Activated CD8-positive, alpha-beta T cell treated with anti-CD3 and anti-CD28 coated beads for 36 hours (primary cell): ENCODE results near the gene RGMB. TPM values are rescaled to one million over a fixed set of nuclear protein-coding genes. Genes with fewer than 3 reads are reported as not detected.

Source experiments
- ATAC-seq: fragments of 200-7000 bp; cut with Tn5 transposase; one replicate; pipeline ENCODE4 v1.10.0; 2021; ENCODE audit warnings: mild to moderate bottlenecking, moderate library complexity
- CTCF ChIA-PET: fragments of 350-600 bp; sonication (Branson Sonifier 250); formaldehyde crosslinking; loops from one replicate; lab custom pipeline; 2021; ENCODE audit warnings: antibody characterized with exemption; lab: Charles Lee
- POLR2A ChIA-PET: fragments of 350-600 bp; sonication (Branson Sonifier 250); formaldehyde crosslinking; loops from one replicate; lab custom pipeline; 2021; ENCODE audit warnings: antibody characterized with exemption; lab: Charles Lee
- DNase-seq: peaks from one replicate; pipeline ENCODE4 v3.0.0-alpha.2; 2020
- H3K27ac Mint-ChIP-seq: one replicate; pipeline ENCODE4 v1.8.0; 2021; ENCODE audit warnings: mild to moderate bottlenecking, mixed read lengths
- H3K27me3 Mint-ChIP-seq: one replicate; pipeline ENCODE4 v1.8.0; 2021; ENCODE audit warnings: mixed read lengths
- H3K36me3 Mint-ChIP-seq: one replicate; pipeline ENCODE4 v1.8.0; 2021; ENCODE audit warnings: low read depth, mixed read lengths
- H3K4me1 Mint-ChIP-seq: one replicate; pipeline ENCODE4 v1.8.0; 2021; ENCODE audit warnings: low read depth, mixed read lengths
- H3K4me3 Mint-ChIP-seq: one replicate; pipeline ENCODE4 v1.8.0; 2021; ENCODE audit warnings: mild to moderate bottlenecking, moderate library complexity, mixed read lengths
- H3K9me3 Mint-ChIP-seq: one replicate; pipeline ENCODE4 v1.8.0; 2021; ENCODE audit warnings: mixed read lengths
- intact Hi-C: fragments of 100-400 bp; cut with micrococcal nuclease; formaldehyde crosslinking; loops from one replicate; pipeline ENCODE4 v1.10.0; 2022
- total RNA-seq, 2 experiments: library from RNA; stranded (reverse); gene quantifications; one replicate each; pipeline ENCODE4 v1.2.3, GENCODE V29; 2021
- TF ChIP-seq, protein P1 (sequence below): fragments of 200-600 bp; IDR thresholded peaks from one replicate; pipeline ENCODE4 v1.8.0; 2022; ENCODE audit warnings: antibody characterized with exemption, mild to moderate bottlenecking

The RGMB gene
- total RNA-seq, 2 experiments from 2014 or later: 1.6 to 1.9 TPM

- peak; percentile 34 for ATAC-seq
- ChIA-PET POLR2A (no interaction called here), CTCF (interaction anchor here (0.9 to 10.6 kb wide), 4 partner anchors 16 to 1591 kb away, joined by 3 to 228 read pairs (median 3); no protein-coding TSS in a partner anchor)
- H3K9me3 Mint-ChIP-seq: no peaks in the 10 kb centered on the region
- intact Hi-C loops: no loop called here
- H3K27ac Mint-ChIP-seq: peak overlapping the region; percentile 49
- DNase-seq: peak; percentile 61
- no peaks in the 10 kb centered on the region for H3K36me3 Mint-ChIP-seq
- peak overlapping the region; percentile 87 for H3K4me3 Mint-ChIP-seq
- H3K27me3 Mint-ChIP-seq: peaks cover 46% of the 10 kb centered on the region
- peaks cover 37% of the 10 kb centered on the region for H3K4me1 Mint-ChIP-seq
- TF ChIP-seq, protein P1, sequence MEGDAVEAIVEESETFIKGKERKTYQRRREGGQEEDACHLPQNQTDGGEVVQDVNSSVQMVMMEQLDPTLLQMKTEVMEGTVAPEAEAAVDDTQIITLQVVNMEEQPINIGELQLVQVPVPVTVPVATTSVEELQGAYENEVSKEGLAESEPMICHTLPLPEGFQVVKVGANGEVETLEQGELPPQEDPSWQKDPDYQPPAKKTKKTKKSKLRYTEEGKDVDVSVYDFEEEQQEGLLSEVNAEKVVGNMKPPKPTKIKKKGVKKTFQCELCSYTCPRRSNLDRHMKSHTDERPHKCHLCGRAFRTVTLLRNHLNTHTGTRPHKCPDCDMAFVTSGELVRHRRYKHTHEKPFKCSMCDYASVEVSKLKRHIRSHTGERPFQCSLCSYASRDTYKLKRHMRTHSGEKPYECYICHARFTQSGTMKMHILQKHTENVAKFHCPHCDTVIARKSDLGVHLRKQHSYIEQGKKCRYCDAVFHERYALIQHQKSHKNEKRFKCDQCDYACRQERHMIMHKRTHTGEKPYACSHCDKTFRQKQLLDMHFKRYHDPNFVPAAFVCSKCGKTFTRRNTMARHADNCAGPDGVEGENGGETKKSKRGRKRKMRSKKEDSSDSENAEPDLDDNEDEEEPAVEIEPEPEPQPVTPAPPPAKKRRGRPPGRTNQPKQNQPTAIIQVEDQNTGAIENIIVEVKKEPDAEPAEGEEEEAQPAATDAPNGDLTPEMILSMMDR: no peak
Observed at GRCh38 chr5:98772415-98773213, 849 bp upstream of the RGMB start.

DNA sequence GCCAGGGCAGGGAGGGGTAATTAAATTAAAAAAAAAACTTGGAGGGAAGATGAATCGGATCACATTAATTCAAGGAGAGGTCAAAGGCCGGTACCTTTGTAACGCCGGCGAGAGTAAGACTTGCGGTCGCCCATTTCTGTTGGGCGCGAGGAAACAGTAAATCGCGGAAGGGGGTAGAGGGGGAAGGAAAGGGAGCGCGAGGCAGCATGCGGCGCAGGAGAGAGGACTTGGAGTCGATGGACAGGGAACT, 324 bp upstream of the RGMB start:
- Mint-ChIP-seq H3K9me3 (no peaks in the 10 kb centered on the region), H3K27me3 (peaks cover 46% of the 10 kb centered on the region), H3K36me3 (no peaks in the 10 kb centered on the region), H3K4me3 (peak overlapping the region; percentile 87), H3K27ac (peak overlapping the region; percentile 49), H3K4me1 (peaks cover 35% of the 10 kb centered on the region)
- no peak for DNase-seq
- no peak for ATAC-seq
- intact Hi-C loops: no loop called here
- TF ChIP-seq, protein P1: no peak
- ChIA-PET POLR2A (no interaction called here), CTCF (interaction anchor here (1.2 to 10.6 kb wide), 2 partner anchors 16 to 67 kb away, joined by 3 to 228 read pairs; no protein-coding TSS in a partner anchor)

- no peaks in the 10 kb centered on the region for H3K9me3 Mint-ChIP-seq
- TF ChIP-seq, protein P1: no peak
- ATAC-seq (peak; percentile 14), DNase-seq (peak; percentile 72)
- POLR2A ChIA-PET: no interaction called here
- H3K4me3 Mint-ChIP-seq: peak overlapping the region; percentile 87
- H3K27ac Mint-ChIP-seq: peak overlapping the region; percentile 61
- intact Hi-C loops: no loop called here
- no peaks in the 10 kb centered on the region for H3K36me3 Mint-ChIP-seq
- H3K27me3 Mint-ChIP-seq: peaks cover 41% of the 10 kb centered on the region
- peaks cover 30% of the 10 kb centered on the region for H3K4me1 Mint-ChIP-seq
- CTCF ChIA-PET: interaction anchor here (1.7 to 10.6 kb wide), 2 partner anchors 14 to 25 kb away, joined by 4 to 228 read pairs; no protein-coding TSS in a partner anchor
Observed at GRCh38 chr5:98774192-98775033, 950 bp downstream of the RGMB start.

DNA sequence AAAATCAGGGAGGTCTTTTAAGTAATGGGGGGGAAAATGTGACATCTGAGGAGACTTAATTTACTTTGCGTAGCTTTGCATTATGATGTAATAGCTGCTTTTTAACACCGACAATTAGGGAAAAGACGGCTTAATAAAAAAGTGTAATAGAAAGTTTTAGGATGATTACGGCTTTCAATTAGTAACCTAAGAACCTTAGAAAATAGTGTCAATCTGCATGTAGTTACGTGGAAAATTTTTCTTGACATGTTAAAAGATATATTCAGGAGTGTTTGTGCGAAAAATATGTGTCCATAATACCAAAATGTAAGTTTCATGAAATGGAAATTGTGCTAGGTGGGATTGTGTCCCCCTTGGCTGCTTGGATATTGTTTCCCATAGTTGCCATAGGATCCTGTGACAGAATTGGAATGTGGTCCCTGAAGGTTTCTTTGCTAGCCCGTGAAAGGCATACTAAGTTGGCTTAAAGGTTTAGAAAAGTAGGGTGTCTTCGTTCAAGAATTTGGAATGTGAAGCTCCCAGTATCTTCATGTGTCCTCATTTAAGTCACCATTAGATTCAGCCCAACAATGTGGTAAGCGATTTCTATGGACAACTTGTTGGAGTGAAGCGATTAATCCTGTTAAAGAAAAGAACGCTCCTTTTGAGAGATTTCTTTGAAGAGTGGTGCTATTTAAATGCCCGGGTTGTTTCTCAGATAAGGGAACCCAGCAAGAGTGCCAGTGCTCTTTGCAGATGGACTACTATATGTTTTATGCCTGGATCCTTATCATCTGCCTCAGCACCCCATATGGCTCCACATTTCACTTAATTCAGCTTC, 2.0 kb downstream of the RGMB start:
- TF ChIP-seq, protein P1: no peak
- peaks cover 36% of the 10 kb centered on the region for H3K27me3 Mint-ChIP-seq
- H3K4me3 Mint-ChIP-seq: peak overlapping the region; percentile 87
- peaks cover 30% of the 10 kb centered on the region for H3K4me1 Mint-ChIP-seq
- DNase-seq (no peak), ATAC-seq (no peak)
- H3K27ac Mint-ChIP-seq: no peak overlapping the region
- ChIA-PET POLR2A (no interaction called here), CTCF (interaction anchor here (1.7 to 10.6 kb wide), 2 partner anchors 13 to 24 kb away, joined by 4 to 228 read pairs; no protein-coding TSS in a partner anchor)
- no peaks in the 10 kb centered on the region for H3K9me3 Mint-ChIP-seq
- intact Hi-C loops: no loop called here
- no peaks in the 10 kb centered on the region for H3K36me3 Mint-ChIP-seq
